ENCODE measurements around the gene TUBA4A.
A peak's percentile ranks its signal among the peaks of the same experiment; 100 is the strongest.
"Not testable (repeated sequence)": the region's sequence is repeated elsewhere in the genome, so short reads cannot be mapped to it uniquely, and the experiment has no call there.

Gene TUBA4A

DNA sequence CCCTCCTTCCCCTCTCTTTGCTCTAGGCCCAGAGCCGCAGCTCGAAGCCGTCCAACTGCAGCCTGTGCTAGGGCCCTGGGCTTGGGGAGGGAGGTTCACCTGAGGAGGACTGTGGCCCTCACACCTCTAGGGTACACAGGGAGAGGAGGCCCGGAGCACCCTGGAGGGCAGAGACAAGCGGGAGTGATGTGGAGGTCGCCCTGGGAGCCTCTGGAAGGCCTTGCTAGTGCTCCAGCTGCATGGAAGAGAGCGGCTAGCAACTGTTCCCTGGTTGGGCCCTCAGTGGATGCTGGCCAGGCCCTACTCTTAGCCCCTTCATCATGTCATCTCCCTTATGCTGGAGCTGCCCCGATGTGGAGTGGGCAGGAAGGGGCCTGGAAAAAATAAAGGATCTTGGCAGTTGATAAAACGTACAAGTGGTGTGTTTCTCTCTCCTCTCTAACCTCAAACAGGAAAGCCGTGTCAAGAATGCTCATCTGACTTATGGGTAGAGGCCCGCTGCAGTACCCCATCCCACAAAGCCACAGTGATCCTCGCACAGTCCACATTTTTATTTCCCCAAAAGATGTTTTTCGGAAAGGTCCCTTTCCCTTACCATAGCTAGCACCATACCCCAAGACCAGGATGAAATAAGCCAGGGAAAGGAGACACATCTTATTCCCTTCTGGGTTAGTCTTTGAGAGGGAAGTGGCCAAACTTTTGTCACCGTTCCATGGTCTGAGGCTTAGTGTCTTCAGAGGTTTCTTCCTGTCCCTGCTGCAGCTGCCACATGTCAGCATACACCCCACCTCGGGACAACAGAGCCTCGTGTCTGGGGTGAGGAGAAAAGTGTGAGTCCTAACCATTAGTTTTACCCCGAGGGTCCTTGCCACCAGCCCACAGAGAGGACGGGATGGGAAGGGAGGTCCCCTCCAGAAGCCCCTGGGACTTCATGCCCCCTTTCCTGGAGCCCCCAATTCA, 44.2 kb downstream of the TUBA4A start:
- no peak for DNase-seq

DNA sequence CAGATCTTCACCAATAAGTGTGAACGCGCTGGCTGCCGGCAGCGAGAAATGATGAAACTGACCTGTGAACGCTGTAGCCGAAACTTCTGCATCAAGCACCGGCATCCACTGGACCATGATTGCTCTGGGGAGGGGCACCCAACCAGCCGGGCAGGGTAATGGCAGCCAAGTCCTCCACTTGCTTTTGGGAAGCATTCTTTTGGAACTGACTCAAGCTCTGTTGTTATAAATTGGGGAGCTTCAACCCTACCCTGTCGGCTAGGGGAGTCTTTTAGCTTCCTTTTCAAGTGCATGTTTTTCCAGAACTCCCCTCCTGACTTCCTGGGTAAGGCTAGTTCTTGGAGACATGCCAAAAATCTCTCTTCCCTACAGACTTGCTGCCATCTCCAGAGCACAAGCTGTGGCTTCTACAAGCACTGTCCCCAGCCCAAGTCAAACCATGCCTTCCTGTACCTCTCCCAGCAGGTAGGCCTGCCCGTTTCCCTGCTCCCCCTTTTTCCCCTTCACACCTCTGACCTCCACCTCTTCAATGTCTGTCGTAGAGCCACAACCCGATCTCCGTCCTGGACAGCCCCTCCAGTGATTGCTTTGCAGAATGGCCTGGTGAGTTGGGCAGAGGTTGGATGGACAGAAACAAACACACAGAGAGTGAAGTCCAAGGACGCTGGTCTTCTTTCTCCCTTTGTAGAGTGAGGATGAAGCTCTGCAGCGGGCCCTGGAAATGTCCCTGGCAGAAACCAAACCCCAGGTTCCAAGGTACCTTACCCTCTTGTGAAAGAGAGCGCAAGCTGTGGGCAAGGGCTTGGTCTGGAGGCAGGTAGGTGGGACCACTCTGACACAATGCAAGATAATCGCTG, 45.6 kb downstream of the TUBA4A start:
- no peak for DNase-seq

- no peak for DNase-seq
These were observed 46.4 kb downstream of the TUBA4A start for GRCh38 chr2:219207134-219207883.

DNA sequence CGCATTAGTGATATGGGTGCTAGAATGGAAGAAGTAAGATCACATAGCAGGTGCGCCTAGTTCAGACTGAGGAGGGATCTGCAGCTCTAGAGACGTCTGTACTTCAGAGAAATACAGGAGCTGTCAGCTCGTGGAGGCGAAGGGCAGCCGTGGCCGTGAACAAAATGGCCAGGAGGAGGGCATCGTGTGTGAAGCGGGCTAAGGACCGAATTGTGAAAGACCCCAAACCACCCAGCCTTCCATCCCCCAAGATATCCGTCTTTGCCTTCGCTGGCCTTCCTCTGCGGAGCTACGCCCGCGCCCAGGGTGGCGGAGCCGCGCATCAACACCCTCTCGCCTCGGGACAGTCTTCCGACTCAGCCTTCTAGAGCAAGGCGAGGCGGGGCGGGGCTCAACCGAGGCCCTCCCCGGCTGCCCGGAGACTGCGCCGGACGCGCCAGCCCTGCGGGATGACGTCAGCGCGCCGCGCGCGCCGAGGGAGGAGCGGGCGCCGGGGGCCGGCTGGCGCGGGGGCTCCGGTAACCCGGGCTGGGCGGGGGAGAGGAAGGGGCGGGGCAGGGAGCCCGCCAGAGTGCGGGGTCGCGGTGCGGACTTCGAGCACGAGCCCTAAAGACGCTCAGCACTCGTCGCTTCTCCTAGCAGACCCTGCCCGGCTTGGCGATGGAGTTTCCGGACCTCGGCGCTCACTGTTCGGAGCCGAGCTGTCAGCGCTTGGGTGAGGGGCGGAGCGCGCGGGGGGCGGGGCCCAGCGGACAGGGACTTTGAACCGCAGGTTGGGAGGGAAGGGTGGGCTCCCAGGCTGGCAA, 47.2 kb downstream of the TUBA4A start, which contains the start of gene ZFAND2B:
ZFAND2B (plus strand) TSS at position 455 of the 806 bp plus-strand sequence; CDS start at position 661, 206 bp downstream.
- DNase-seq: peak; percentile 91

GRCh38 chr2:219205981-219206327, 47.8 kb downstream of the TUBA4A start:
- no peak for DNase-seq

DNA sequence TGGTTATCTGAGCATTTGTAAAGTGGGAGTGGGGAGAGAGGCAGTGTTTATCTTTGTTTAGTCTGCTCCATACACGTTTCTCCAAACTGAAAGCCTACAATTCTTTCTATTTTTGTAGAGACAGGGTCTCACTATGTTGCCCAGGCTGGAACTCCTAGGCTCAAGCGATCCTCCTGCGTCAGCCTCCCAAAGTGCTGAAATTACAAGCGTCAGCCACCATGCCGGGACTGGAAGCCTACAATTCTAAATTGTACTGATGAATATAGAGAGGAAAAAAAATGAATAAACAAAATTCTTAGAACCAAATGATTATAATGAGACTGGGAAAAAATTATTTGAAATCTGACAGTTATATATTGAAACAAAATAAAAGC, 48.6 kb downstream of the TUBA4A start:
- no peak for DNase-seq

DNA sequence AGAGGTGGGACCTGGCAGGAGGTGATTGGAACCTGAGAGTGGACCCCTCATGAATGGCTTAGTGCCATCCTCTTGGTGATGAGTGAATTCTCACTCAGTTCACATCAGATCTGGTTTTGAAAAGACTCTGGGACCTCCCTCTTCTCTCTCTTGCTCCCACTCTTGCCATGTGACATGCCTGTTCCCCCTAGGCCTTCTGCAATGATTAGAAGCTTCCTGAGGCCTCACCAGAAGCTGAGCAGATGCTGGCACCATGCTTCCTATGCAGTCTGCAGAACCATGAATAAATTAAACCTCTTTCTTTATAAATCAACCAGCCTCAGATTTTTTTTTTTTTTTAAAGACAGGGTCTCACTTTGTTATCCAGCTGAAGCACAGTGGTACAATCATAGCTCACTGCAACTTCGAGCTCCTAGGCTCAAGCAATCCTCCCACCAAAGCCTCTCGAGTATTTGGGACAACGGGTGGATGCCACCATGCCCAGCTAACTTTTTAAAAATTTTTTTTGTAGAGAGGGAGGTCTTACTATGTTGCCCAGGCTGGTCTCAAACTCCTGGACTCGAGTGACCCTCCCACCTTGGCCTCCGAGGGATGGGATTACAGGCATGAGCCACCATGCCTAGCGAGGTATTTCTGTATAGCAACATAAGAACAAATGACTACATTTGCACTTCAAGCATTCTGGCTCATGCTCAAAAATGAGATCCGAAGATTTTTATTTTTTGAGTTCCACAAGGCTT, 49.1 kb downstream of the TUBA4A start:
- no peak for DNase-seq

- DNase-seq: not testable (repeated sequence)
These were observed 52.4 kb downstream of the TUBA4A start for GRCh38 chr2:219201331-219201730.

GRCh38 chr2:219200502-219201326, 53.0 kb downstream of the TUBA4A start:
- DNase-seq: not testable (repeated sequence)

Data from NCI-H2171 treated with DMSO at 0.1 percent for 48 hours (cell line).